Large intestine (tissue), 3 donors: ENCODE results near the gene PDSS1. TPM values are rescaled to one million over a fixed set of nuclear protein-coding genes. Genes with fewer than 3 reads are reported as not detected.
"Not testable (repeated sequence)": the region's sequence is repeated elsewhere in the genome, so short reads cannot be mapped to it uniquely, and the experiment has no call there.

Experiments used
- DNase-seq, 2 donors: peaks; one replicate each; pipeline versions ENCODE4 v3.0.0 to v3.0.0-alpha.2; 2013
- H3K27ac ChIP-seq: one replicate; pipeline ENCODE4 v1.5.1; 2013; ENCODE audit warnings: low read length
- H3K27me3 ChIP-seq: 2 replicates; pipeline ENCODE4 v1.6.1; 2013; ENCODE audit warnings: low read length; ENCODE audit not compliant: control insufficient read depth, insufficient read depth
- H3K36me3 ChIP-seq: 2 replicates; pipeline ENCODE4 v1.6.1; 2013; ENCODE audit warnings: low read length; ENCODE audit not compliant: control insufficient read depth, insufficient read depth
- H3K4me1 ChIP-seq: one replicate; pipeline ENCODE4 v1.6.1; 2013; ENCODE audit warnings: low read length; ENCODE audit not compliant: control insufficient read depth, insufficient read depth
- H3K4me3 ChIP-seq: one replicate; pipeline ENCODE4 v1.5.1; 2013; ENCODE audit warnings: low read length
- H3K9me3 ChIP-seq: one replicate; pipeline ENCODE4 v1.6.1; 2013; ENCODE audit warnings: mild to moderate bottlenecking, low read depth, low read length, moderate library complexity; ENCODE audit not compliant: control insufficient read depth
- WGBS: methylation state at CpG from one replicate; pipeline ENCODE4 v1.1.5; 2013; ENCODE audit warnings: low lambda C conversion rate; ENCODE audit not compliant: insufficient coverage; 5-methylcytosine and 5-hydroxymethylcytosine counted together
- polyA plus RNA-seq: library from polyadenylated mRNA; unstranded; fragments of 120-200 nt; gene quantifications from one replicate; pipeline ENCODE4 v1.2.1, GENCODE V29; 2013

PDSS1 gene
- polyA plus RNA-seq, 1 donor: 18.0 TPM

DNA sequence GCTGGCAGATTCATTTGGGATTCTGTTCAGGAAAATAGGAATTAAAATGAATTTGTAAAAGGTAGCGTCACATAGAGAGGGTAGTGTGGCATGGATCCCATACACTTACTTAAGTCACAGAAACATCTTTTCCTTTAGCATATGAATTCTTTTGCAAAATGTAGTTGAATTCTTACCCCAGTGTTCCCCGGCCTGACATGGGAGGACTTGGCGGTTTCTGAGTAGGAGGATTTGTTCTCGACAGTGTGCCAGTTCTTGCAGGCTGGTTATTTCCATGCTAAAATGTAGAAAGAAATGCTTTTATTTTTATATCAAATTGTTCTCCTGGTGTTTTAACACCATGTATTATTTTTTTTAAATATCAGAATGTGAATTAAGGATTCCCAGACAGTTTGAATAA is 72.6 kb downstream of the PDSS1 start:
- Histone ChIP-seq H3K4me1 (no peaks in the 10 kb centered on the region), H3K27me3 (no peaks in the 10 kb centered on the region), H3K27ac (no peak overlapping the region), H3K9me3 (no peaks in the 10 kb centered on the region), H3K4me3 (no peak overlapping the region), H3K36me3 (peaks cover 15% of the 10 kb centered on the region)
- DNase-seq: no peak
- 100% methylated on average over 4 of the region's 4 CpGs for WGBS

DNA sequence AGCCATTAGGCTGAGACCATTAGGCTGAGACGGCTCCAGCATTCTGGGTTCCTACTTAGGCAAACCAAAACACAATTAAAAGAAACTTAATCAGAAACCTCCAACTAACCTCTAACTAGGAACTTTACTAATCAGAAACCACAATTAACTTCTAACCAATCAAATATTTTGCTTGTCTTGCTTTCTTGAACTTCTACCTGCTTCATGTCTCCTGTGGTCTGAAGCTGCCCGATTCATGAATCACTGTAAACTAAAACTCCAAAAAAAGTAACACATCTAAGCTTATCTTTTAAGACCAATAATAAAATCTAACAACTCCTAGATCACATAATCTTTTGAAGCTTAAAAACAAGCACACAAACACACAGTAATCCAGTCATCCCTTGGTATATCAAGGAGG is 76.1 kb downstream of the PDSS1 start:
- 92% methylated on average over 2 of the region's 2 CpGs for WGBS

DNA sequence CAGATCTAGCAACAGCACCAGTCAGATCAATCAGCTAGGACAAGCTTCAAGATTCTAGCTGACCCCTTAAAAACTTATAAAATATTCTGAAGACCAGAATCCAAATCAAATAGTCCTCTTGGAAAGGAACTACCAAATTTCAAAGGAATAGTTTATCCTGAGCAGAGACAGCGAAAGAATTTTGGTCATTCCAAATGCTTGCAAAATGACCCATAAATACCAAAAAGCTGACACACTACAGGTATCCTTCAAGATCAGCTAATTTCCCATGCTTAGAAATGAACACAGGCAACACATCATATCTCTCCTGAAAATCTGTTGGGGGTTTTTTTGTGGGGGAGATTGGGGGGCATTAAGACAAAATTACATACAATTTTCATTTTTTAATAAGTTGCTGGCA is 78.8 kb downstream of the PDSS1 start:
- Histone ChIP-seq H3K27me3 (no peaks in the 10 kb centered on the region), H3K36me3 (no peaks in the 10 kb centered on the region), H3K4me3 (no peak overlapping the region), H3K27ac (no peak overlapping the region), H3K9me3 (no peaks in the 10 kb centered on the region), H3K4me1 (no peaks in the 10 kb centered on the region)
- 100% methylated on average over 1 of the region's 1 CpG for WGBS
- DNase-seq: no peak

More for the DNA sequence above, 76.1 kb downstream of the PDSS1 start:
- Histone ChIP-seq H3K27ac (no peak overlapping the region), H3K4me1 (no peaks in the 10 kb centered on the region), H3K9me3 (no peaks in the 10 kb centered on the region), H3K36me3 (peaks cover 2% of the 10 kb centered on the region), H3K4me3 (no peak overlapping the region), H3K27me3 (no peaks in the 10 kb centered on the region)
- no peak for DNase-seq

DNA sequence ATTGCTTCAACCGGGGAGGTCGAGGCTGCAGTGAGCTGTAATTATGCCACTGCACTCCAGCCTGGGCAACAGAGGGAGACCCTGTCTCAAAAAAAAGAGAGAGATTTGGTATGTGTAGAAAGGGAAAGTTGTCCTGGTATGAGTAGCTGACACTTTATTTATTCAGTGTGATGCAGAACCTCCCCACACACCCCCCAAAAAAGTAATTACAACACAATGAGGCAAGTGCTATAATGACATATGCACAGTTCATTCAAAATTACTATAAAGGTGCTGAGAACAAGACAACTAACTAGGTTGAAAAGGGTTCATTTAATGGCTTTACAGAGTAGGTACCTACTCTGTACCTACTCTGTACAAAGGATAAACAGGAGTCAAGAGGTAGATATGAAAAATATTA is 80.2 kb downstream of the PDSS1 start:
- H3K36me3 ChIP-seq: no peaks in the 10 kb centered on the region
- no peak overlapping the region for H3K27ac ChIP-seq
- no peaks in the 10 kb centered on the region for H3K4me1 ChIP-seq
- WGBS: no CpG with 5 or more reads among the region's 2 CpGs
- no peaks in the 10 kb centered on the region for H3K27me3 ChIP-seq
- no peaks in the 10 kb centered on the region for H3K9me3 ChIP-seq
- no peak overlapping the region for H3K4me3 ChIP-seq
- DNase-seq: no peak

DNA sequence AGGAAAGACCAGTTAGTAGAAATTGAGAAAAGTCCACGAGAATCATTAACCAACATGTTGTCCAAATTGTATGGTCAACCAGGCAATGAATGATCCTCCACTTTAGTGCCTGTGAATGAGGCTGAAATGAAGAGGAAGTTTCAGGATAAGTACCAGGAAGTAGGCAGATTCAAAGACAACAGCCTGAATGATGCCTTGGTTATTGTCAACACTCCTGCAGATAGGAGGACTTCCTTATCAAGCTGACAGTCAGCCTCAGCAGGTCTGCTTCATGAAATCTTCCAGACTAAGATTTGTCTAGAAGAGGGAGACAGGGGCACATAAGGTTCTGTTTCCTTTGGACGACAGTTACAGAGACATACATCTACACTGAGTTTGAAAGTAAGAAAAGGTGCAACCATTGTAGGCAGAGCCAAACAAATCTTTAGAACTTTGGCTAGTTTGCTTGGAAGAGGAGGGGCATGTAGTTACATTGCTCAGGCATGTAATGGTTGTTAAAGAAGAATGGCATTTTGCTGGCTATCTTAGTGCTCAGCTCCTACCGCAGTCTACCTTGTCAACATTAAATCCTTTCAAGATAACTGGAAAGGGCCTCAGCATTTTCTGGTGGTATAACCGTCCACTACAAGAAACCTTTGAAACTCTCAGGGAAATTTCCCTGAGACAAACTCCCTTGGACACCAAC is 81.8 kb downstream of the PDSS1 start:
- H3K36me3 ChIP-seq: no peaks in the 10 kb centered on the region
- peak overlapping the region; percentile 9 for H3K27ac ChIP-seq
- no peaks in the 10 kb centered on the region for H3K27me3 ChIP-seq
- H3K4me1 ChIP-seq: no peaks in the 10 kb centered on the region
- H3K9me3 ChIP-seq: no peaks in the 10 kb centered on the region
- peak; percentile 8 to 32 for DNase-seq
- 40% methylated on average over 1 of the region's 4 CpGs for WGBS
- H3K4me3 ChIP-seq: no peak overlapping the region

DNA sequence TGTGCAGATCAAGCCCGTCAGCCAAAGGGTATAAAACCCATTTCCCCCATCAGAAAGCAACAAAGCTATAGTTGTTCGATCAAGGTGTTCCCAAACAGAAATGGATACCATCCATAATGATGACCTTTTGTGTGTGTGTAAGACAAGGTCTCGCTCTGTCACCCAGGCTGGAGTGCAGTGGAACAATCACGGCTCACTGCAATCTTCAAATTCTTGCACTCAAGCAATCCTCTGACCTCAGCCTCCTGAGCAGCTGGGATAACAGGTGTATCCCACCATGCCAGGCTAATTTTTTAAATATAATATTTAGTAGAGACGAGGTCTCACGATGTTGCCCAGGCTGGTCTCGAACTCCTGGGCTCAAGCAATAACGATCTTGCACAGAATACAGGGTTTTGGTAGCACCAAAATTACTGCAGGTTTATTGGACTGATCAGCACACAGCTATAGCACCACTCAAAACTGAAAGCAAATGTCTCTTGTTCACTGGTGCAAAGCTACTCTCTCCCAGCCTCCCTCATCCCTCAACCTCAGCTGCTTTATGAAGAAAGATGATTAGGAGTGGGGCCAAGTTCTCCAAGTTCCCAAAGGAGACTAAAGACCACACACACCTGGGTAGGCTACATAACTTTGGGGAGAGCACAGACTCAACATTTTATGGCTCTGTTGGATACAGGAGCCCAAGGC is 82.7 kb downstream of the PDSS1 start:
- H3K36me3 ChIP-seq: no peaks in the 10 kb centered on the region
- DNase-seq: no peak
- H3K4me1 ChIP-seq: no peaks in the 10 kb centered on the region
- no peaks in the 10 kb centered on the region for H3K27me3 ChIP-seq
- no peak overlapping the region for H3K4me3 ChIP-seq
- H3K27ac ChIP-seq: no peak overlapping the region
- no peaks in the 10 kb centered on the region for H3K9me3 ChIP-seq
- no CpG with 5 or more reads among the region's 8 CpGs for WGBS

DNA sequence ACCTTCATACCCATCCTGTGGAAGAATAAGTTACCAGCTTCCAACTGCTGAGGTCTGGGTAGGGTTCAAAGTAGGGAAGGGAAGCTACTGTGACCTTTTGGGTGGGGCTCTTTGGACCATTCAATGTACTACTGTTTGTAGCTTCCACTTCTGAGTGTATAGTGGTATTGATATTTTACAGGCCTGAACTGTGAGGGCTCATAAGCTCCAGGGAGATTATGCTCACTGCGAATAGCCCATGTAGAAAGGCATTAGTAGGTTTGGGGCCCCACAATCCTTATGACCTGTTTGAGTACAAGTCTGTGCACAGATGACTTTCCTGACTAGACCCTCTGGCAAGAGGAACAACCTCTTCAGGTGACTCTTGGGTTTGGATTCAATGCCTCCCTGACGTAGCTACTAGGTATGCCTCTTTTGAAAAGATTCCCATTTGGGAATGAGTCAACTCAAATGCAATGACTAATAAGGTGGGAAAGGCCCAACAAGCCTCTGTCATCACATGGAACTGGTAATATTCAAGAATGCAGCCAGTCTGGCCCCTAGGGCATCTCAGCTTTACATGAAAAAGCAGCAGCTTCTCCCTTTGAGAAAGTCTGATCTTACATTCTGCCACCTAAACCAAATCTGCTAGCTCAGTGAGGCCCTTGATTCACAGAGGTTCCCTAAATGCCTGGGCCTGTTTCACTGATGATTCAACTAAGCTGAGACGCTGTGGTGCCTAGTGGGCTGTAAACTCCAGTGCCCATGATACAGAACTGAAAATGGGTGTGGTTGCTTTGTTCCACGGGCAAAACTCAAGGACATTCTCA is 83.5 kb downstream of the PDSS1 start:
- no peak overlapping the region for H3K4me3 ChIP-seq
- WGBS: no CpG with 5 or more reads among the region's 4 CpGs
- no peak for DNase-seq

DNA sequence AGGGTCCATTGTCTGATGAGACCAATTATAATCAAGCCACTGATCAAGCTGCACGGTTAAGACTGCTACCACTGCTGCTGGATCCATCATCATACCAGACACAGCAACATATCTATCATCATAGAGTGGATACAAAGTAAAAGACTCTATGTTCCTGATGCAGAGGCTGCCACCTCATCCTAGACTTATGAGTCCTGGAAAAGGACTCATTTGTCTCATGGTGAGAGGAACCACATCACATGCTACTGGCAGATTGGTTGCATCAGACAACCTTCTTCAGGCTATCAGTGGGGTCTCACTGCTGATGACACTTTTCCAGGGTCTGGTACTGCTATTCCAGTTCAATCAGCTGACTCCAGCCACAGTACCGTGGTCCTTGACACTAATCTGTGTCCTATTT is 84.3 kb downstream of the PDSS1 start:
- WGBS: no CpG with 5 or more reads among the region's 2 CpGs
- H3K27ac ChIP-seq: no peak overlapping the region
- no peak overlapping the region for H3K4me3 ChIP-seq

More for the DNA sequence above, 83.5 kb downstream of the PDSS1 start:
- Histone ChIP-seq H3K36me3 (no peaks in the 10 kb centered on the region), H3K27me3 (no peaks in the 10 kb centered on the region), H3K9me3 (no peaks in the 10 kb centered on the region), H3K4me1 (no peaks in the 10 kb centered on the region), H3K27ac (no peak overlapping the region)

DNA sequence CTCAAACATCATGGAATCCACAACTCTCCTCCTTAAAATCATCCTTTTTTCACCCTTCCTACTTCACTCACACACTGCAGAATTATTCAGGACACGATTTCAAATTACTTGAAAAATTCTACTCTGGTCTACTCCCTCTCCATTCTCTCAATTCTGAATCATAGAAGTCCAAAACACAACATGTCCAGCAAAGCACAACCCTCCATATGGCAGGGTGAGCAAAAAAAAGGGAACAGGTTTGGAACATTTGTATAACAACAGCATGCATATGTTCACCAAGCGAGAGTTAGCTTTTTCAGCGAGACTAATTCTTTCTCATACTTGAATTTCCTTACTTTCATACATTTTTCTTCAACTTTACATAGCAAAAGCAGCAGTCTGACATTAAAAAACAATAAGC is 89.9 kb downstream of the PDSS1 start:
- H3K9me3 ChIP-seq: no peaks in the 10 kb centered on the region
- DNase-seq: no peak
- H3K4me3 ChIP-seq: no peak overlapping the region
- H3K36me3 ChIP-seq: no peaks in the 10 kb centered on the region
- WGBS: 100% methylated on average over 2 of the region's 3 CpGs
- no peak overlapping the region for H3K27ac ChIP-seq
- H3K27me3 ChIP-seq: no peaks in the 10 kb centered on the region
- no peaks in the 10 kb centered on the region for H3K4me1 ChIP-seq

More for the DNA sequence above, 84.3 kb downstream of the PDSS1 start:
- Histone ChIP-seq H3K27me3 (no peaks in the 10 kb centered on the region), H3K9me3 (no peaks in the 10 kb centered on the region), H3K4me1 (no peaks in the 10 kb centered on the region), H3K36me3 (no peaks in the 10 kb centered on the region)
- no peak for DNase-seq

DNA sequence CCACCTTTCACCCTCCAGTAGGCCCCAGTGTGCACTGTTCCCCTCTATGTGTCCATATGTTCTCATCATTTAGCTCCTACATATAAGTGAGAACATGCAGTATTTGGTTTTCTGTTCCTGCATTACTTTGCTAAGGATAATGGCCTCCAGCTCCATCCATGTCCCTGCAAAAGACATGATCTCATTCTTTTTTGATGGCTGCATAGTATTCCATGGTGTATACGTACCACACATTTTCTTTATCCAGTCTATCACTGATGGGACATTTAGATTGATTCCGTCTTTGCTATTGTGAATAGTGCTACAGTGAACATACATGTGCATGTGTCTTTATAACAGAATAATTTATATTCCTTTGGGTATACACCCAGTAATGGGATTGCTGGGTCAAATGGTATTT is 92.3 kb downstream of the PDSS1 start:
- not testable (repeated sequence) for H3K27me3 ChIP-seq, H3K27ac ChIP-seq, H3K9me3 ChIP-seq, H3K4me3 ChIP-seq, DNase-seq, H3K4me1 ChIP-seq, H3K36me3 ChIP-seq
- no CpG with 5 or more reads among the region's 2 CpGs for WGBS
